A549 (cell line): ENCODE data around the gene ATP6V1G2. TPM values are rescaled to one million over a fixed set of nuclear protein-coding genes. Genes with fewer than 3 reads are reported as not detected.

Experiments
- ATAC-seq, 2 experiments: fragments of 200-7000 bp in 1 of 2; fragments of >200 bp in 1 of 2; cut with Nextera tagmentation in 1 of 2; cut with Tn5 transposase in 1 of 2; 3 replicates each; pipeline versions ENCODE4 v1.8.0 to v1.9.1; 2018 to 2020; ENCODE audit warnings: mild to moderate bottlenecking in 1 of 2, moderate library complexity in 1 of 2
- CTCF ChIA-PET: fragments of 300-600 bp; sonication (Branson Sonifier 250); formaldehyde crosslinking; extraction: SDS; loops from one replicate; lab custom pipeline; 2021; ENCODE audit warnings: antibody characterized with exemption, inconsistent platforms; lab: Yijun Ruan, JAX
- POLR2A ChIA-PET: fragments of 350-600 bp; formaldehyde crosslinking; extraction: SDS; loops from one replicate; lab custom pipeline; 2021; ENCODE audit warnings: antibody characterized with exemption, inconsistent platforms; lab: Yijun Ruan, JAX
- DNase-seq, 2 experiments: peaks; one replicate each; pipeline versions ENCODE4 v3.0.0 to v3.0.0-alpha.2; 2011 to 2016; ENCODE audit warnings: low read depth in 1 of 2, low spot score in 1 of 2
- FAIRE-seq: peaks from 2 replicates; lab custom pipeline; 2011; peaks lifted over from hg19 to GRCh38; lab: Jason Lieb, UNC
- H3K27ac ChIP-seq, 2 experiments: fragments of >200 bp; sonication (Bioruptor Twin); formaldehyde crosslinking; 3 replicates each; pipeline ENCODE4 v1.5.1; 2016 to 2017
- H3K4me1 ChIP-seq: fragments of >200 bp; sonication (Bioruptor Twin); formaldehyde crosslinking; 3 replicates; pipeline ENCODE4 v1.6.1; 2016
- H3K4me2 ChIP-seq: fragments of >200 bp; sonication (Bioruptor Twin); formaldehyde crosslinking; 3 replicates; pipeline ENCODE4 v1.6.1; 2016
- H3K4me3 ChIP-seq: fragments of >200 bp; sonication (Bioruptor Twin); formaldehyde crosslinking; 3 replicates; pipeline ENCODE4 v1.5.1; 2016
- H3K9me3 ChIP-seq: fragments of >200 bp; sonication (Bioruptor Twin); formaldehyde crosslinking; 3 replicates; pipeline ENCODE4 v1.6.1; 2016
- ATOH8 ChIP-seq: fragments of 250-450 bp; sonication (Bioruptor Pico); IDR thresholded peaks from 2 replicates; pipeline ENCODE4 v1.5.0; 2020; ENCODE audit warnings: low read depth, mild to moderate bottlenecking, moderate library complexity
- BCL3 ChIP-seq: fragments of >200 bp; sonication (Bioruptor Twin); formaldehyde crosslinking; IDR thresholded peaks from 3 replicates; pipeline ENCODE4 v1.6.1; 2016
- BHLHE40 ChIP-seq: IDR thresholded peaks from 2 replicates; pipeline ENCODE4 v1.6.1; 2012; ENCODE audit warnings: low read depth, low read length, inconsistent platforms
- CBX2 ChIP-seq: fragments of 200-600 bp; sonication (generic); IDR thresholded peaks from 2 replicates; pipeline ENCODE4 v1.6.1; 2016; ENCODE audit warnings: low read depth, mild to moderate bottlenecking, borderline replicate concordance
- CBX8 ChIP-seq: fragments of 200-600 bp; sonication (generic); IDR thresholded peaks from 2 replicates; pipeline ENCODE4 v1.6.1; 2016
- CHD2 ChIP-seq: fragments of 150-350 bp; IDR thresholded peaks from 2 replicates; pipeline ENCODE4 v1.6.1; 2014; ENCODE audit warnings: low read length; ENCODE audit not compliant: partially characterized antibody
- CHD4 ChIP-seq: fragments of 200-600 bp; sonication (generic); IDR thresholded peaks from 2 replicates; pipeline ENCODE4 v1.6.1; 2016; ENCODE audit warnings: antibody characterized with exemption, mild to moderate bottlenecking, borderline replicate concordance
- CTCF ChIP-seq: fragments of >200 bp; sonication (Bioruptor Twin); formaldehyde crosslinking; IDR thresholded peaks from 3 replicates; pipeline ENCODE4 v1.5.1; 2016
- ELK1 ChIP-seq: fragments of 150-350 bp; IDR thresholded peaks from 2 replicates; pipeline ENCODE4 v1.6.1; 2014; ENCODE audit warnings: low read depth, mild to moderate bottlenecking, low read length
- EP300 ChIP-seq, 2 experiments: fragments of >200 bp; sonication (Bioruptor Twin); formaldehyde crosslinking; IDR thresholded peaks; 2 replicates in 1 of 2; 3 replicates in 1 of 2; pipeline ENCODE4 v1.6.1; 2016 to 2017
- FOSL2 ChIP-seq, 2 experiments: fragments of 450-650 bp in 1 of 2; fragments of >200 bp in 1 of 2; sonication (Bioruptor Twin) in 1 of 2; formaldehyde crosslinking; IDR thresholded peaks; 2 replicates each; pipeline versions ENCODE4 v1.5.0 to v1.6.1; 2016 to 2020; ENCODE audit warnings: mild to moderate bottlenecking in 1 of 2, moderate library complexity in 1 of 2
- HOXB13 ChIP-seq: fragments of 250-450 bp; sonication (Bioruptor Pico); IDR thresholded peaks from 2 replicates; pipeline ENCODE4 v1.5.0; 2020; ENCODE audit warnings: low read depth, mild to moderate bottlenecking, moderate library complexity
- JUN ChIP-seq, 2 experiments: fragments of >200 bp; sonication (Bioruptor Twin); formaldehyde crosslinking; IDR thresholded peaks; 2 replicates in 1 of 2; 3 replicates in 1 of 2; pipeline ENCODE4 v1.6.1; 2016 to 2017
- KDM5A ChIP-seq: fragments of 200-600 bp; sonication (generic); IDR thresholded peaks from 2 replicates; pipeline ENCODE4 v1.6.1; 2016; ENCODE audit warnings: antibody characterized with exemption, mild to moderate bottlenecking
- MAFK ChIP-seq: fragments of 450-650 bp; IDR thresholded peaks from 2 replicates; pipeline ENCODE4 v1.6.1; 2014; ENCODE audit not compliant: partially characterized antibody
- MAX ChIP-seq: IDR thresholded peaks from 2 replicates; pipeline ENCODE4 v1.6.1; 2012
- MAZ ChIP-seq: fragments of 150-350 bp; IDR thresholded peaks from 2 replicates; pipeline ENCODE4 v1.6.1; 2014; ENCODE audit warnings: antibody characterized with exemption, low read depth, low read length, borderline replicate concordance
- NPAS2 ChIP-seq: fragments of 250-450 bp; sonication (Bioruptor Pico); IDR thresholded peaks from 2 replicates; pipeline ENCODE4 v1.8.0; 2022; ENCODE audit warnings: mild to moderate bottlenecking, moderate library complexity, borderline replicate concordance
- NR3C1 ChIP-seq: fragments of >200 bp; sonication (Bioruptor Twin); formaldehyde crosslinking; IDR thresholded peaks from 3 replicates; pipeline ENCODE4 v1.6.1; 2017
- PBX3 ChIP-seq: IDR thresholded peaks from 2 replicates; pipeline ENCODE4 v1.6.1; 2012
- PHF8 ChIP-seq: fragments of 200-600 bp; sonication (generic); IDR thresholded peaks from 2 replicates; pipeline ENCODE4 v1.6.1; 2016; ENCODE audit warnings: low read depth, mild to moderate bottlenecking, antibody characterized with exemption, moderate library complexity, borderline replicate concordance
- RAD21 ChIP-seq, 2 experiments: fragments of >200 bp in 1 of 2; sonication (Bioruptor Twin) in 1 of 2; formaldehyde crosslinking in 1 of 2; IDR thresholded peaks in 1 of 2; conservative IDR thresholded peaks in 1 of 2; 2 replicates in 1 of 2; 3 replicates in 1 of 2; pipeline ENCODE4 v1.6.1; 2012 to 2018; ENCODE audit warnings: inconsistent platforms in 1 of 2
- RARB ChIP-seq: fragments of 250-450 bp; sonication (Bioruptor Pico); IDR thresholded peaks from 2 replicates; pipeline ENCODE4 v1.8.0; 2021; ENCODE audit warnings: mild to moderate bottlenecking, moderate library complexity
- RFX5 ChIP-seq: fragments of 450-650 bp; IDR thresholded peaks from 2 replicates; pipeline ENCODE4 v1.7.1; 2014; ENCODE audit warnings: antibody characterized with exemption, mild to moderate bottlenecking, moderate library complexity
- SMC3 ChIP-seq: fragments of >200 bp; sonication (Bioruptor Twin); formaldehyde crosslinking; IDR thresholded peaks from 3 replicates; pipeline ENCODE4 v1.6.1; 2018; ENCODE audit warnings: inconsistent platforms
- TFCP2L1 ChIP-seq: fragments of 250-450 bp; sonication (Bioruptor Pico); IDR thresholded peaks from 2 replicates; pipeline ENCODE4 v1.5.0; 2021; ENCODE audit warnings: mild to moderate bottlenecking
- TP53 ChIP-seq: fragments of 250-450 bp; sonication (Bioruptor Pico); IDR thresholded peaks from 2 replicates; pipeline ENCODE4 v1.5.0; 2021; ENCODE audit warnings: mild to moderate bottlenecking, moderate library complexity
- ZFP36 ChIP-seq: fragments of 450-650 bp; IDR thresholded peaks from 2 replicates; pipeline ENCODE4 v1.6.1; 2014; ENCODE audit warnings: borderline replicate concordance; ENCODE audit not compliant: partially characterized antibody
- ZSCAN20 ChIP-seq: fragments of 250-450 bp; sonication (Bioruptor Pico); IDR thresholded peaks from 2 replicates; pipeline ENCODE4 v1.8.0; 2022; ENCODE audit warnings: mild to moderate bottlenecking, moderate library complexity
- WGBS: methylation state at CpG from one replicate; pipeline ENCODE4 v1.1.6; 2017; ENCODE audit errors: missing lambda C conversion rate; 5-methylcytosine and 5-hydroxymethylcytosine counted together
- polyA plus RNA-seq, 4 experiments: library from polyadenylated mRNA; depleted of rRNA in 3 of 4; stranded (reverse); fragments of >200 nt; fragmentation: RNase III in 1 of 4; extraction: RNeasy Plus Mini Kit Qiagen cat#74134 plus additional on column Dnase treatment in 1 of 4; gene quantifications; 2 replicates in 3 of 4; 3 replicates in 1 of 4; pipeline ENCODE4 v1.2.3, GENCODE V29; 2011 to 2017

Gene ATP6V1G2
- polyA plus RNA-seq, 2 of the 4 experiments (the other 2 are of a cell fraction), result 0.57 to 1.5 TPM

- ATAC-seq (no peak), FAIRE-seq (no peak), DNase-seq (no peak)
- TF ChIP-seq NPAS2 (CRISPR knock-in tag) (no peak), HOXB13 (no peak), TFCP2L1 (CRISPR knock-in tag) (no peak), ZFP36 (no peak), PBX3 (no peak), TP53 (no peak), CHD4 (no peak), CTCF (no peak), PHF8 (no peak), NR3C1 (no peak), SMC3 (no peak), FOSL2 (IDR thresholded peaks at IDR 0.05) (no peak), FOSL2 (CRISPR knock-in tag; IDR thresholded peaks at IDR 0.05) (no peak), ZSCAN20 (CRISPR knock-in tag) (no peak), BCL3 (no peak)
- ChIA-PET CTCF (interaction anchor here (15.7 kb wide), 1 partner anchor 54 kb away, joined by 331 read pairs; the partner anchor contains the start of gene NCR3), POLR2A (no interaction called here)
- Histone ChIP-seq H3K27ac (no peak overlapping the region), H3K4me2 (no peak overlapping the region), H3K4me1 (peaks cover 31% of the 10 kb centered on the region), H3K4me3 (no peak overlapping the region), H3K9me3 (no peaks in the 10 kb centered on the region)
- WGBS, result 85% methylated on average over 6 of the region's 6 CpGs
Measured at GRCh38 chr6:31543639-31544038, 2.8 kb downstream of the ATP6V1G2 start.

GRCh38 chr6:31541658-31542521 is 4.5 kb downstream of the ATP6V1G2 start, which contains the start of gene DDX39B:
DDX39B (minus strand) TSS chr6:31542003; CDS start chr6:31540532, 1,471 bp downstream.
- ChIA-PET CTCF (interaction anchor here (1.0 to 15.7 kb wide), 8 partner anchors 9 to 142 kb away, joined by 3 to 331 read pairs (median 5); partner anchors contain the start of genes MICB and NCR3), POLR2A (interaction anchor here (0.9 to 1.8 kb wide), 12 partner anchors 10 to 285 kb away, joined by 3 to 8 read pairs (median 4); partner anchors contain the start of genes BAG6, C6orf47, HSPA1B and PRRC2A)
- H3K9me3 ChIP-seq, result no peaks in the 10 kb centered on the region
- H3K4me1 ChIP-seq, result peaks cover 28% of the 10 kb centered on the region
- DNase-seq (peak; percentile 81 to 97), ATAC-seq (peak; percentile 79 to 90), FAIRE-seq (no peak)
- WGBS, result 1% methylated on average over 36 of the region's 43 CpGs
- H3K4me3 ChIP-seq, result peak within 1 kb of the TSS; percentile 81
- peak within 1 kb of the TSS; percentile 94 to 96 for H3K27ac ChIP-seq
- H3K4me2 ChIP-seq, result peak within 1 kb of the TSS; percentile 97
- TF ChIP-seq MAX, result peak; percentile 93
- no peak for TF ChIP-seq RAD21 (conservative IDR thresholded peaks at IDR 0.05 in 1 of 2, IDR thresholded peaks at IDR 0.05 in 1 of 2)
- TF ChIP-seq ZSCAN20 (CRISPR knock-in tag), result no peak
- TF ChIP-seq ELK1, result peak; percentile 32; the same call in 1 of the 2 replicates
- TF ChIP-seq MAFK, result no peak
- no peak for TF ChIP-seq TP53
- TF ChIP-seq KDM5A, result 0 out of 2 replicates have a peak, but pooled peaks have one; percentile 13
- no peak for TF ChIP-seq ZFP36
- TF ChIP-seq CHD2, result no peak
- TF ChIP-seq RFX5, result no peak
- TF ChIP-seq RARB (CRISPR knock-in tag), result no peak
- no peak for TF ChIP-seq CBX2
- no peak for TF ChIP-seq CBX8
- no peak for TF ChIP-seq HOXB13
- peak; percentile 94 for TF ChIP-seq JUN (IDR thresholded peaks at IDR 0.05)
- TF ChIP-seq ATOH8 (CRISPR knock-in tag), result peak; percentile 27; the same call in 1 of the 2 replicates
- TF ChIP-seq EP300 (IDR thresholded peaks at IDR 0.05), result no peak
- TF ChIP-seq MAZ, result no peak
- no peak for TF ChIP-seq SMC3
- TF ChIP-seq BHLHE40, result no peak
